ENCODE data around the gene PALB2. TPM values are rescaled to one million over a fixed set of nuclear protein-coding genes. Genes with fewer than 3 reads are reported as not detected.

The PALB2 gene
- total and polyA plus RNA-seq, 2 experiments from 2014 or later: 24.2 to 34.0 TPM

GRCh38 chr16:23651943-23652468, 10.9 kb upstream of the PALB2 start (continued):
- no peak for TF ChIP-seq JUNB (IDR thresholded peaks at IDR 0.05; ENCODE audit: unreplicated experiment)

- no peak overlapping the region for H3K4me3 ChIP-seq
- peaks cover 4% of the 10 kb centered on the region for H3K27me3 Mint-ChIP-seq (ENCODE audit: insufficient read depth, low read depth, poor library complexity)
- no peak for DNase-seq (ENCODE audit: low spot score)
- no peaks in the 10 kb centered on the region for H3K9me2 ChIP-seq (ENCODE audit: insufficient read depth)
- H4K20me1 ChIP-seq (replicated peaks; ENCODE audit: insufficient read depth): peaks cover 27% of the 10 kb centered on the region
- H3K27ac ChIP-seq (ENCODE audit: low read depth): no peak overlapping the region
- H3K36me3 ChIP-seq (ENCODE audit: insufficient read depth): peaks cover 11% of the 10 kb centered on the region; the same call in 1 of the 2 replicates
- peaks cover 98% of the 10 kb centered on the region for H3K79me2 ChIP-seq (replicated peaks; ENCODE audit: insufficient read depth)
- no peaks in the 10 kb centered on the region for H3K9me3 Mint-ChIP-seq
- no peak overlapping the region for H3K4me2 ChIP-seq
- no peaks in the 10 kb centered on the region for H3K27me3 ChIP-seq (ENCODE audit: insufficient read depth)
- no peak overlapping the region for H2AFZ ChIP-seq
- no peaks in the 10 kb centered on the region for H3K4me1 ChIP-seq (ENCODE audit: insufficient read depth)
- no peaks in the 10 kb centered on the region for H3F3A ChIP-seq (replicated peaks; ENCODE audit: low read depth)
- no peaks in the 10 kb centered on the region for H3K4me1 Mint-ChIP-seq
- no peak overlapping the region for H3K27ac Mint-ChIP-seq
- peaks cover 31% of the 10 kb centered on the region; the same call in 2 of the 3 replicates for H3K36me3 Mint-ChIP-seq (ENCODE audit: low read depth)
- H3K4me3 Mint-ChIP-seq: no peak overlapping the region
- ATAC-seq: no peak
- TF ChIP-seq JUNB (IDR thresholded peaks at IDR 0.05; ENCODE audit: unreplicated experiment): no peak
- TF ChIP-seq CREB1 (CRISPR knock-in tag; IDR thresholded peaks at IDR 0.05; ENCODE audit: low read depth): no peak
- TF ChIP-seq EZH2 (IDR thresholded peaks at IDR 0.05; ENCODE audit: low read depth, unreplicated experiment): no peak
- no peak for TF ChIP-seq ZNF462 (CRISPR knock-in tag; IDR thresholded peaks at IDR 0.05)
- no peak for TF ChIP-seq EZH2phosphoT487 (IDR thresholded peaks at IDR 0.05; ENCODE audit: unreplicated experiment)
- TF ChIP-seq ETS1 (IDR thresholded peaks at IDR 0.05): no peak
- TF ChIP-seq POLR2AphosphoS5 (IDR thresholded peaks at IDR 0.05; ENCODE audit: low read depth): no peak
- no peak for TF ChIP-seq CTCF (conservative IDR thresholded peaks at IDR 0.05; ENCODE audit: low read depth in 2 of 2)
- TF ChIP-seq NANOG (IDR thresholded peaks at IDR 0.05; ENCODE audit: borderline replicate concordance): no peak
- no peak for TF ChIP-seq REST (IDR thresholded peaks at IDR 0.05; ENCODE audit: unreplicated experiment)
- TF ChIP-seq ZNF331 (CRISPR knock-in tag; IDR thresholded peaks at IDR 0.05; ENCODE audit: low read depth): no peak
Observed at GRCh38 chr16:23650674-23651416, 9.7 kb upstream of the PALB2 start.

Data from GM23338 (cell line).